HCT116 (cell line): Measurements from ENCODE around the gene RRM1. TPM values are rescaled to one million over a fixed set of nuclear protein-coding genes. Genes with fewer than 3 reads are reported as not detected.

ENCODE experiments used
- ATAC-seq: fragments of 200-7000 bp; cut with Tn5 transposase; 2 replicates; pipeline ENCODE4 v1.9.1; 2020; ENCODE audit warnings: mild to moderate bottlenecking, moderate library complexity
- BruUV-seq: library from RNA; stranded (reverse); fragments of 400-500 nt; replicated peaks from 2 replicates; lab custom pipeline; 2021; lab: Mats Ljungman, UMichigan
- CTCF ChIA-PET: fragments of 300-600 bp; sonication (Branson Sonifier 250); formaldehyde crosslinking; loops from one replicate; lab custom pipeline; 2021; ENCODE audit warnings: antibody characterized with exemption; lab: Charles Lee
- POLR2A ChIA-PET: fragments of 300-600, 350-600 bp; sonication (Branson Sonifier 250); formaldehyde crosslinking; loops from one replicate; lab custom pipeline; 2021; ENCODE audit warnings: antibody characterized with exemption; lab: Charles Lee
- RAD21 ChIA-PET, 2 experiments: fragments of 300-600 bp; sonication (Branson Sonifier 250); formaldehyde crosslinking; loops; one replicate each; lab custom pipeline; 2023; ENCODE audit warnings: low total read pairs in 2 of 2; ENCODE audit not compliant: uncharacterized antibody in 2 of 2, unreplicated experiment in 2 of 2, low non-redundant PET in 1 of 2; lab: Charles Lee
- DNase-seq: peaks from one replicate; pipeline ENCODE4 v3.0.0-alpha.2; 2010; ENCODE audit warnings: low read depth, low spot score
- H2AFZ ChIP-seq: fragments of 200-600 bp; shearing (Covaris generic), sonication (generic); 2 replicates; pipeline ENCODE4 v1.6.1; 2017; ENCODE audit warnings: low read depth, mixed run types, mixed read lengths, antibody characterized with exemption, low read length; ENCODE audit not compliant: poor library complexity, severe bottlenecking
- H3K27ac ChIP-seq: 2 replicates; pipeline ENCODE4 v1.5.1; 2012; ENCODE audit warnings: low read depth, low read length
- H3K27me3 ChIP-seq: fragments of 200-600 bp; sonication (generic); 2 replicates; pipeline ENCODE4 v1.6.1; 2016; ENCODE audit warnings: mixed run types, low read length, mixed read lengths; ENCODE audit not compliant: insufficient read depth
- H3K36me3 ChIP-seq, 2 experiments: fragments of 200-500 bp in 1 of 2; fragments of 200-600 bp in 1 of 2; sonication (Bioruptor generic) in 1 of 2; sonication (generic) in 1 of 2; 2 replicates each; pipeline versions ENCODE4 v1.5.1 to v1.6.1; 2014 to 2016; ENCODE audit warnings: low read length in 2 of 2, inconsistent platforms in 1 of 2, mixed read lengths in 1 of 2, mixed run types in 1 of 2; ENCODE audit not compliant: insufficient read depth in 2 of 2, control insufficient read depth in 1 of 2
- H3K4me1 ChIP-seq, 2 experiments: fragments of 200-600 bp in 1 of 2; sonication (generic) in 1 of 2; 2 replicates each; pipeline versions ENCODE4 v1.5.1 to v1.6.1; 2012 to 2017; ENCODE audit warnings: low read length in 2 of 2, inconsistent platforms in 1 of 2, mild to moderate bottlenecking in 1 of 2, mixed read lengths in 1 of 2, mixed run types in 1 of 2, moderate library complexity in 1 of 2; ENCODE audit not compliant: insufficient read depth in 2 of 2, control insufficient read depth in 1 of 2
- H3K4me2 ChIP-seq: fragments of 200-600 bp; sonication (generic); 2 replicates; pipeline ENCODE4 v1.6.1; 2017; ENCODE audit warnings: mixed run types, low read length, mixed read lengths
- H3K4me3 ChIP-seq, 2 experiments: fragments of 200-600 bp in 1 of 2; sonication (generic) in 1 of 2; replicated peaks in 1 of 2; 2 replicates each; pipeline ENCODE4 v1.5.1; 2011 to 2016; ENCODE audit warnings: low read length in 2 of 2, control low read depth in 1 of 2, low read depth in 1 of 2, mild to moderate bottlenecking in 1 of 2, mixed read lengths in 1 of 2, mixed run types in 1 of 2
- H3K79me2 ChIP-seq: fragments of 200-600 bp; sonication (generic); 2 replicates; pipeline ENCODE4 v1.6.1; 2017; ENCODE audit warnings: mild to moderate bottlenecking, mixed run types, low read length, moderate library complexity, mixed read lengths; ENCODE audit not compliant: insufficient read depth
- H3K9ac ChIP-seq: fragments of 200-600 bp; sonication (generic); 2 replicates; pipeline ENCODE4 v1.6.1; 2016; ENCODE audit warnings: low read length, mixed read lengths
- H3K9me2 ChIP-seq: fragments of 200-600 bp; sonication (generic), shearing (Covaris generic); 2 replicates; pipeline ENCODE4 v1.6.1; 2017; ENCODE audit warnings: mixed run types, mild to moderate bottlenecking, moderate library complexity; ENCODE audit not compliant: insufficient read depth
- H3K9me3 ChIP-seq, 2 experiments: fragments of 200-500 bp in 1 of 2; fragments of 200-600 bp in 1 of 2; sonication (Bioruptor generic) in 1 of 2; sonication (generic) in 1 of 2; 2 replicates each; pipeline ENCODE4 v1.6.1; 2014 to 2017; ENCODE audit warnings: low read length in 2 of 2, mixed read lengths in 2 of 2, inconsistent platforms in 1 of 2, low read depth in 1 of 2, mild to moderate bottlenecking in 1 of 2, mixed run types in 1 of 2, moderate library complexity in 1 of 2; ENCODE audit not compliant: control insufficient read depth in 1 of 2, insufficient read depth in 1 of 2
- H4K20me1 ChIP-seq: fragments of 200-600 bp; sonication (generic), shearing (Covaris generic); 2 replicates; pipeline ENCODE4 v1.6.1; 2017; ENCODE audit warnings: mixed run types, mild to moderate bottlenecking, moderate library complexity; ENCODE audit not compliant: insufficient read depth
- ATF3 ChIP-seq: IDR thresholded peaks from 2 replicates; pipeline ENCODE4 v1.6.1; 2012
- CBX3 ChIP-seq: IDR thresholded peaks from 2 replicates; pipeline ENCODE4 v1.6.1; 2012; ENCODE audit warnings: low read depth
- CEBPB ChIP-seq: IDR thresholded peaks from 2 replicates; pipeline ENCODE4 v1.6.1; 2012; ENCODE audit warnings: low read depth
- CTCF ChIP-seq, 3 experiments: fragments of 200-600 bp in 1 of 3; sonication (generic) in 1 of 3; IDR thresholded peaks in 2 of 3; conservative IDR thresholded peaks in 1 of 3; 2 replicates each; pipeline ENCODE4 v1.5.1; 2012 to 2017; ENCODE audit warnings: low read depth in 2 of 3, low read length in 2 of 3, antibody characterized with exemption in 1 of 3, borderline replicate concordance in 1 of 3, control low read depth in 1 of 3, mild to moderate bottlenecking in 1 of 3, mixed read lengths in 1 of 3, mixed run types in 1 of 3, moderate library complexity in 1 of 3; ENCODE audit not compliant: insufficient read depth in 1 of 3
- EGR1 ChIP-seq: IDR thresholded peaks from 2 replicates; pipeline ENCODE4 v1.6.1; 2012; ENCODE audit warnings: low read depth
- ELF1 ChIP-seq: IDR thresholded peaks from 2 replicates; pipeline ENCODE4 v1.6.1; 2012; ENCODE audit warnings: low read depth, borderline replicate concordance
- EZH2 ChIP-seq: fragments of 200-600 bp; sonication (generic); IDR thresholded peaks from 2 replicates; pipeline ENCODE4 v1.6.1; 2017; ENCODE audit warnings: antibody characterized with exemption, mixed run types
- EZH2phosphoT487 ChIP-seq: fragments of 200-600 bp; IDR thresholded peaks from 2 replicates; pipeline ENCODE4 v1.6.1; 2018; ENCODE audit warnings: antibody characterized with exemption, borderline replicate concordance
- FOSL1 ChIP-seq: IDR thresholded peaks from 2 replicates; pipeline ENCODE4 v1.6.1; 2012; ENCODE audit warnings: low read depth
- JUND ChIP-seq: IDR thresholded peaks from 2 replicates; pipeline ENCODE4 v1.6.1; 2012
- MAX ChIP-seq: IDR thresholded peaks from 2 replicates; pipeline ENCODE4 v1.6.1; 2012
- POLR2A ChIP-seq: IDR thresholded peaks from 2 replicates; pipeline ENCODE4 v1.7.0; 2011; ENCODE audit warnings: borderline replicate concordance; ENCODE audit not compliant: insufficient read depth, insufficient read length; ENCODE audit errors: extremely low read depth
- POLR2AphosphoS5 ChIP-seq: IDR thresholded peaks from 2 replicates; pipeline ENCODE4 v1.6.1; 2011; ENCODE audit warnings: mild to moderate bottlenecking, low read depth, low read length, moderate library complexity
- RAD21 ChIP-seq: IDR thresholded peaks from 2 replicates; pipeline ENCODE4 v1.6.1; 2012; ENCODE audit warnings: low read depth, mild to moderate bottlenecking
- SIN3A ChIP-seq: IDR thresholded peaks from 2 replicates; pipeline ENCODE4 v1.6.1; 2012; ENCODE audit warnings: low read depth
- SP1 ChIP-seq: IDR thresholded peaks from 2 replicates; pipeline ENCODE4 v1.6.1; 2012; ENCODE audit warnings: low read depth
- TCF7L2 ChIP-seq: IDR thresholded peaks from 2 replicates; pipeline ENCODE4 v1.7.0; 2011; ENCODE audit warnings: borderline replicate concordance, inconsistent platforms; ENCODE audit not compliant: insufficient read depth, insufficient read length; ENCODE audit errors: extremely low read depth
- ZFX ChIP-seq: fragments of 450-650 bp; IDR thresholded peaks from 2 replicates; pipeline ENCODE4 v1.6.1; 2017
- ZNF274 ChIP-seq: fragments of 200-500 bp; sonication (Bioruptor generic); IDR thresholded peaks from 2 replicates; pipeline ENCODE4 v1.6.1; 2014; ENCODE audit warnings: mild to moderate bottlenecking, low read depth, low read length, inconsistent platforms
- intact Hi-C: fragments of 100-400 bp; cut with micrococcal nuclease; formaldehyde crosslinking; loops from 2 replicates; pipeline ENCODE4 v1.10.0; 2022
- total RNA-seq: library from RNA; stranded (reverse); gene quantifications from one replicate; pipeline ENCODE4 v1.2.1, GENCODE V29; 2021; ENCODE audit not compliant: unreplicated experiment
- TF ChIP-seq, protein P1 (sequence below): IDR thresholded peaks from 2 replicates; pipeline ENCODE4 v1.6.1; 2011; ENCODE audit warnings: mild to moderate bottlenecking, low read length, moderate library complexity; ENCODE audit not compliant: insufficient replicate concordance; ENCODE audit errors: extremely low read depth

Gene RRM1
- total RNA-seq, 1 experiment from 2014 or later: 134 TPM

GRCh38 chr11:4071325-4071724, 23.3 kb upstream of the RRM1 start:
- H4K20me1 ChIP-seq: no peaks in the 10 kb centered on the region
- H3K4me3 ChIP-seq: no peak overlapping the region
- H3K27me3 ChIP-seq: no peaks in the 10 kb centered on the region
- POLR2A ChIA-PET: no interaction called here
- TF ChIP-seq TCF7L2 (no peak), EGR1 (no peak), MAX (no peak), ELF1 (no peak), JUND (no peak), SP1 (no peak), ZFX (no peak), ATF3 (no peak), CTCF (IDR thresholded peaks at IDR 0.05 in 2 of 3, conservative IDR thresholded peaks at IDR 0.05 in 1 of 3; ENCODE audit: borderline replicate concordance in 1 of 3, insufficient read depth in 1 of 3, low read depth in 2 of 3, low read length in 2 of 3) (no peak), CBX3 (no peak), FOSL1 (no peak), RAD21 (no peak), SIN3A (no peak), POLR2A (no peak), EZH2phosphoT487 (no peak), POLR2AphosphoS5 (no peak), CEBPB (no peak), ZNF274 (no peak), EZH2 (no peak)
- TF ChIP-seq, protein P1, sequence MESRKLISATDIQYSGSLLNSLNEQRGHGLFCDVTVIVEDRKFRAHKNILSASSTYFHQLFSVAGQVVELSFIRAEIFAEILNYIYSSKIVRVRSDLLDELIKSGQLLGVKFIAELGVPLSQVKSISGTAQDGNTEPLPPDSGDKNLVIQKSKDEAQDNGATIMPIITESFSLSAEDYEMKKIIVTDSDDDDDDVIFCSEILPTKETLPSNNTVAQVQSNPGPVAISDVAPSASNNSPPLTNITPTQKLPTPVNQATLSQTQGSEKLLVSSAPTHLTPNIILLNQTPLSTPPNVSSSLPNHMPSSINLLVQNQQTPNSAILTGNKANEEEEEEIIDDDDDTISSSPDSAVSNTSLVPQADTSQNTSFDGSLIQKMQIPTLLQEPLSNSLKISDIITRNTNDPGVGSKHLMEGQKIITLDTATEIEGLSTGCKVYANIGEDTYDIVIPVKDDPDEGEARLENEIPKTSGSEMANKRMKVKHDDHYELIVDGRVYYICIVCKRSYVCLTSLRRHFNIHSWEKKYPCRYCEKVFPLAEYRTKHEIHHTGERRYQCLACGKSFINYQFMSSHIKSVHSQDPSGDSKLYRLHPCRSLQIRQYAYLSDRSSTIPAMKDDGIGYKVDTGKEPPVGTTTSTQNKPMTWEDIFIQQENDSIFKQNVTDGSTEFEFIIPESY: no peak
- no peaks in the 10 kb centered on the region for H3K36me3 ChIP-seq
- BruUV-seq: no TSS peak
- H3K27ac ChIP-seq: no peak overlapping the region
- no peak overlapping the region for H3K9ac ChIP-seq
- H3K4me1 ChIP-seq: no peaks in the 10 kb centered on the region
- no peaks in the 10 kb centered on the region for H3K9me3 ChIP-seq
- H3K79me2 ChIP-seq: no peaks in the 10 kb centered on the region
- no peak overlapping the region for H2AFZ ChIP-seq
- H3K4me2 ChIP-seq: no peak overlapping the region
- RAD21 ChIA-PET: interaction anchor here (2.5 to 3.2 kb wide), 2 partner anchors 222 kb away, joined by 14 to 19 read pairs; no protein-coding TSS in a partner anchor
- no peaks in the 10 kb centered on the region for H3K9me2 ChIP-seq
- no peak for DNase-seq
- CTCF ChIA-PET: interaction anchor here (2.9 to 4.8 kb wide), 4 partner anchors 11 to 230 kb away, joined by 11 to 152 read pairs (median 56); partner anchors contain the start of genes RHOG and STIM1
- no peak for ATAC-seq
- intact Hi-C loops: no loop called here
